Caco-2 (cell line): ENCODE results near the gene FOXN3. TPM values are rescaled to one million over a fixed set of nuclear protein-coding genes. Genes with fewer than 3 reads are reported as not detected.

Experiments
- BruUV-seq: library from RNA; stranded (reverse); fragments of 400-500 nt; replicated peaks from 2 replicates; lab custom pipeline; 2021; lab: Mats Ljungman, UMichigan
- CTCF ChIA-PET: fragments of 300-600 bp; sonication (Branson Sonifier 250); formaldehyde crosslinking; loops from one replicate; lab custom pipeline; 2022; ENCODE audit warnings: antibody characterized with exemption; lab: Charles Lee
- POLR2A ChIA-PET: fragments of 300-600 bp; sonication (Branson Sonifier 250); formaldehyde crosslinking; loops from one replicate; lab custom pipeline; 2022; ENCODE audit warnings: antibody characterized with exemption; lab: Charles Lee
- DNase-seq, 2 experiments: peaks; one replicate each; pipeline versions ENCODE4 v3.0.0 to v3.0.0-alpha.2; 2020 to 2022
- H3K27me3 ChIP-seq: replicated peaks from 2 replicates; pipeline ENCODE4 v1.6.0; 2011; ENCODE audit warnings: low read length; ENCODE audit not compliant: control insufficient read depth, insufficient read depth
- H3K36me3 ChIP-seq: 2 replicates; pipeline ENCODE4 v1.5.1; 2011; ENCODE audit warnings: low read length; ENCODE audit not compliant: control insufficient read depth, insufficient read depth
- H3K4me1 ChIP-seq: fragments of 250-450 bp; sonication (Bioruptor Pico); 2 replicates; pipeline ENCODE4 v1.5.1; 2020; ENCODE audit warnings: mild to moderate bottlenecking
- H3K4me3 ChIP-seq: 2 replicates; pipeline ENCODE4 v1.5.1; 2011; ENCODE audit warnings: low read depth, mild to moderate bottlenecking, control low read depth, low read length
- H3K9me3 ChIP-seq: fragments of 250-450 bp; sonication (Bioruptor Pico); 2 replicates; pipeline ENCODE4 v1.5.1; 2020; ENCODE audit warnings: mild to moderate bottlenecking, moderate library complexity
- H3K27ac Mint-ChIP-seq: one replicate; pipeline ENCODE4 v1.8.0; 2022; ENCODE audit warnings: mixed read lengths; ENCODE audit not compliant: unreplicated experiment
- H3K27me3 Mint-ChIP-seq: one replicate; pipeline ENCODE4 v1.8.0; 2022; ENCODE audit warnings: mixed read lengths; ENCODE audit not compliant: insufficient read depth, unreplicated experiment
- H3K36me3 Mint-ChIP-seq: one replicate; pipeline ENCODE4 v1.8.0; 2022; ENCODE audit warnings: mild to moderate bottlenecking, mixed read lengths; ENCODE audit not compliant: insufficient read depth, unreplicated experiment
- H3K4me1 Mint-ChIP-seq: one replicate; pipeline ENCODE4 v1.8.0; 2022; ENCODE audit warnings: low read depth, mixed read lengths; ENCODE audit not compliant: unreplicated experiment
- H3K4me3 Mint-ChIP-seq: one replicate; pipeline ENCODE4 v1.8.0; 2022; ENCODE audit warnings: mild to moderate bottlenecking, moderate library complexity, mixed read lengths; ENCODE audit not compliant: unreplicated experiment
- H3K9me3 Mint-ChIP-seq: one replicate; pipeline ENCODE4 v1.8.0; 2022; ENCODE audit warnings: mixed read lengths; ENCODE audit not compliant: unreplicated experiment
- CTCF ChIP-seq, 2 experiments: fragments of 200-600 bp in 1 of 2; IDR thresholded peaks; 1 replicate in 1 of 2; 2 replicates in 1 of 2; pipeline versions ENCODE4 v1.5.1 to v1.8.0; 2011 to 2022; ENCODE audit warnings: antibody characterized with exemption in 1 of 2, control low read depth in 1 of 2, inconsistent platforms in 1 of 2, low read depth in 1 of 2, low read length in 1 of 2, mild to moderate bottlenecking in 1 of 2, moderate library complexity in 1 of 2; ENCODE audit not compliant: insufficient read depth in 1 of 2, severe bottlenecking in 1 of 2, unreplicated experiment in 1 of 2
- intact Hi-C: fragments of 100-400 bp; cut with micrococcal nuclease; formaldehyde crosslinking; loops from one replicate; pipeline ENCODE4 v1.10.0; 2022; ENCODE audit not compliant: unreplicated experiment
- total RNA-seq: library from RNA; stranded (reverse); gene quantifications from 2 replicates; pipeline ENCODE4 v1.2.3, GENCODE V29; 2022

Gene FOXN3
- total RNA-seq, 1 experiment from 2014 or later: 20.6 TPM

DNA sequence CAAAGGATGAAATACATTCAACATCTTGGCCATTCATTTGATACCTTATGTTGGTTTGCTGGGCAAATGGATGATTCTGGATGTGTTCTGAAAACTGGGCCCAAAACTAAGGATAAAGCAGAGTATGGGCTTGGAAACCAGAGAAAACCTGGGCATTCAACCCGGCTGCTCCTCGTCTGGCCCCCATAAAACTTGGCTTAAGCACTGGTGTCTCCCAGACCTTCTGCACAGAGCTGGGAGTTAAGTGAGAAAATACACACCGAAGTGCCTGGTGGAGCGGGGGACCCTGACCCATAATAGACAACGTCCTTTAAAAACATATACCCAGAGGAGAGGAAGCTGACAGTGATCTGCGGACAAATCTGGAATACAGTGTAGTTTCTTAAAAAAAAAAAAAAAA is 112.5 kb downstream of the FOXN3 start:
- Mint-ChIP-seq H3K27ac (peak overlapping the region; percentile 33), H3K4me3 (no peak overlapping the region), H3K4me1 (peaks cover 6% of the 10 kb centered on the region), H3K9me3 (no peaks in the 10 kb centered on the region), H3K36me3 (peaks cover 5% of the 10 kb centered on the region), H3K27me3 (no peaks in the 10 kb centered on the region)
- BruUV-seq: no TSS peak
- intact Hi-C loops: no loop called here
- no peaks in the 10 kb centered on the region for H3K4me1 ChIP-seq
- ChIA-PET POLR2A (no interaction called here), CTCF (no interaction called here)
- DNase-seq: no peak
- H3K36me3 ChIP-seq: 0 out of 2 replicates have a peak, but pooled peaks cover 1% of the 10 kb centered on the region
- no peak overlapping the region for H3K4me3 ChIP-seq
- H3K27me3 ChIP-seq: no peaks in the 10 kb centered on the region
- H3K9me3 ChIP-seq: no peaks in the 10 kb centered on the region
- no peak for TF ChIP-seq CTCF (IDR thresholded peaks at IDR 0.05; ENCODE audit: insufficient read depth in 1 of 2, low read depth in 1 of 2, low read length in 1 of 2, severe bottlenecking in 1 of 2, unreplicated experiment in 1 of 2)

GRCh38 chr14:89303456-89304435 is 113.3 kb downstream of the FOXN3 start:
- Histone ChIP-seq H3K9me3 (no peaks in the 10 kb centered on the region), H3K4me3 (no peak overlapping the region), H3K27me3 (no peaks in the 10 kb centered on the region), H3K36me3 (0 out of 2 replicates have a peak, but pooled peaks cover 1% of the 10 kb centered on the region), H3K4me1 (no peaks in the 10 kb centered on the region)
- ChIA-PET POLR2A (no interaction called here), CTCF (no interaction called here)
- peak overlapping the region; percentile 33 for H3K27ac Mint-ChIP-seq
- peaks cover 6% of the 10 kb centered on the region for H3K4me1 Mint-ChIP-seq
- TF ChIP-seq CTCF (IDR thresholded peaks at IDR 0.05; ENCODE audit: insufficient read depth in 1 of 2, low read depth in 1 of 2, low read length in 1 of 2, severe bottlenecking in 1 of 2, unreplicated experiment in 1 of 2): no peak
- no TSS peak for BruUV-seq
- no peaks in the 10 kb centered on the region for H3K9me3 Mint-ChIP-seq
- no peak for DNase-seq
- H3K27me3 Mint-ChIP-seq: no peaks in the 10 kb centered on the region
- H3K36me3 Mint-ChIP-seq: peaks cover 5% of the 10 kb centered on the region
- no peak overlapping the region for H3K4me3 Mint-ChIP-seq
- intact Hi-C loops: no loop called here

GRCh38 chr14:89302396-89302950 is 114.6 kb downstream of the FOXN3 start:
- H3K27me3 Mint-ChIP-seq: no peaks in the 10 kb centered on the region
- DNase-seq: no peak
- H3K4me3 Mint-ChIP-seq: no peak overlapping the region
- no peak overlapping the region for H3K27ac Mint-ChIP-seq
- Histone ChIP-seq H3K4me3 (no peak overlapping the region), H3K9me3 (no peaks in the 10 kb centered on the region), H3K4me1 (no peaks in the 10 kb centered on the region), H3K36me3 (0 out of 2 replicates have a peak, but pooled peaks cover 1% of the 10 kb centered on the region), H3K27me3 (no peaks in the 10 kb centered on the region)
- TF ChIP-seq CTCF (IDR thresholded peaks at IDR 0.05; ENCODE audit: insufficient read depth in 1 of 2, low read depth in 1 of 2, low read length in 1 of 2, severe bottlenecking in 1 of 2, unreplicated experiment in 1 of 2): no peak
- H3K4me1 Mint-ChIP-seq: peaks cover 6% of the 10 kb centered on the region
- intact Hi-C loops: no loop called here
- H3K9me3 Mint-ChIP-seq: no peaks in the 10 kb centered on the region
- H3K36me3 Mint-ChIP-seq: peaks cover 5% of the 10 kb centered on the region
- CTCF ChIA-PET: no interaction called here
- POLR2A ChIA-PET: no interaction called here
- BruUV-seq: no TSS peak
